Upper lobe of left lung (tissue), 4 donors: Measurements from ENCODE around the gene PLXNA1.

Experiments used
- POLR2AphosphoS5 ChIP-seq, 2 donors: sonication (generic); formaldehyde crosslinking; IDR thresholded peaks; one replicate each; pipeline ENCODE4 v1.5.1; 2017; ENCODE audit warnings: antibody characterized with exemption in 2 of 2
- TF ChIP-seq, protein P1 (sequence below), 6 experiments: fragments of 450-650 bp in 4 of 6; fragments of 200-600 bp in 2 of 6; sonication (generic) in 2 of 6; IDR thresholded peaks; one replicate each; pipeline ENCODE4 v1.5.1; 2016 to 2019; ENCODE audit warnings: antibody characterized with exemption in 6 of 6

DNA sequence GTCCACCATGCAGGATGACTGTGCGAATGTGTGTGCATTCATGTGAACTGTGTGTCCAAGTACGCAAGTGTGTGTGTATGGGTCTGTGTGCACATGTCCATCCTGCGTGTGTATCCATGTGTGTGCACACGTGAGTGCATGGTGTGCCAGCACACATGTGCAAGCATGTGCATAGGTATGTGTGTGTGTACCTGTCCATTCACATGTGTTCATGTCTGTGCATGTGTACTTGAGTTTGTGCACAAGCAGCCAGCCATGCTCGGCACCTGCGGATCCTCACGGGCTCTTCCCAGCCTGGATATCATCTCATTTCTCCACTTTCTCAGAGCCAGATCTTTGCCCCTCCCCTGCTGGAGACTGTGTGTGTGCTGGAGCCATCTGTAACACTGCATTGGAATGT lies 18.7 kb upstream of the PLXNA1 start:
- TF ChIP-seq, protein P1, sequence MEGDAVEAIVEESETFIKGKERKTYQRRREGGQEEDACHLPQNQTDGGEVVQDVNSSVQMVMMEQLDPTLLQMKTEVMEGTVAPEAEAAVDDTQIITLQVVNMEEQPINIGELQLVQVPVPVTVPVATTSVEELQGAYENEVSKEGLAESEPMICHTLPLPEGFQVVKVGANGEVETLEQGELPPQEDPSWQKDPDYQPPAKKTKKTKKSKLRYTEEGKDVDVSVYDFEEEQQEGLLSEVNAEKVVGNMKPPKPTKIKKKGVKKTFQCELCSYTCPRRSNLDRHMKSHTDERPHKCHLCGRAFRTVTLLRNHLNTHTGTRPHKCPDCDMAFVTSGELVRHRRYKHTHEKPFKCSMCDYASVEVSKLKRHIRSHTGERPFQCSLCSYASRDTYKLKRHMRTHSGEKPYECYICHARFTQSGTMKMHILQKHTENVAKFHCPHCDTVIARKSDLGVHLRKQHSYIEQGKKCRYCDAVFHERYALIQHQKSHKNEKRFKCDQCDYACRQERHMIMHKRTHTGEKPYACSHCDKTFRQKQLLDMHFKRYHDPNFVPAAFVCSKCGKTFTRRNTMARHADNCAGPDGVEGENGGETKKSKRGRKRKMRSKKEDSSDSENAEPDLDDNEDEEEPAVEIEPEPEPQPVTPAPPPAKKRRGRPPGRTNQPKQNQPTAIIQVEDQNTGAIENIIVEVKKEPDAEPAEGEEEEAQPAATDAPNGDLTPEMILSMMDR (IDR thresholded peaks at IDR 0.05) = no peak
- no peak for TF ChIP-seq POLR2AphosphoS5 (IDR thresholded peaks at IDR 0.05)
